ENCODE results near the gene DTX3. TPM values are rescaled to one million over a fixed set of nuclear protein-coding genes. Genes with fewer than 3 reads are reported as not detected.

The DTX3 gene
- total RNA-seq, 1 donor from 2014 or later = 27.3 TPM

GRCh38 chr12:57657744-57658143 is 53.1 kb downstream of the DTX3 start:
- no peak for TF ChIP-seq CTCF (IDR thresholded peaks at IDR 0.05; ENCODE audit: insufficient read depth, low read length, poor library complexity, severe bottlenecking)
- DNase-seq (ENCODE audit: low read depth) = no peak

GRCh38 chr12:57658890-57659289 is 54.3 kb downstream of the DTX3 start:
- H3K4me3 ChIP-seq (ENCODE audit: low read depth, low read length) = no peak overlapping the region
- TF ChIP-seq CTCF (IDR thresholded peaks at IDR 0.05; ENCODE audit: insufficient read depth, low read length, poor library complexity, severe bottlenecking) = no peak
- H3K27me3 ChIP-seq (ENCODE audit: control insufficient read depth, insufficient read depth, low read length) = no peaks in the 10 kb centered on the region
- H3K36me3 ChIP-seq (ENCODE audit: control insufficient read depth, insufficient read depth, low read length) = no peaks in the 10 kb centered on the region
- DNase-seq (ENCODE audit: low read depth) = no peak

More at GRCh38 chr12:57657744-57658143, 53.1 kb downstream of the DTX3 start:
- H3K27me3 ChIP-seq (ENCODE audit: control insufficient read depth, insufficient read depth, low read length) = no peaks in the 10 kb centered on the region
- no peak overlapping the region for H3K4me3 ChIP-seq (ENCODE audit: low read depth, low read length)
- no peaks in the 10 kb centered on the region for H3K36me3 ChIP-seq (ENCODE audit: control insufficient read depth, insufficient read depth, low read length)

Other genes starting within 250 kb of the DTX3 start
- 17.9 and 18.5 TPM in 2 replicates for gene R3HDM2, start 173.8 kb upstream of the DTX3 start, total RNA-seq
- gene INHBC, start 170.0 kb upstream of the DTX3 start, total RNA-seq = not detected in 2 replicates
- gene INHBE, start 149.5 kb upstream of the DTX3 start, total RNA-seq = 4.4 and 8.7 TPM in 2 replicates
- gene GLI1, start 145.0 kb upstream of the DTX3 start, total RNA-seq = 1.6 TPM in 2 replicates
- gene ARHGAP9, start 125.0 kb upstream of the DTX3 start, total RNA-seq = 1.1 and 2.9 TPM in 2 replicates
- gene MARS1, start 116.8 kb upstream of the DTX3 start, total RNA-seq = 260 and 268 TPM in 2 replicates
- 95.7 and 107 TPM in 2 replicates for gene DDIT3, start 84.3 kb upstream of the DTX3 start, total RNA-seq
- 10.0 and 11.6 TPM in 2 replicates for gene MBD6, start 82.0 kb upstream of the DTX3 start, total RNA-seq
- 154 and 191 TPM in 2 replicates for gene DCTN2, start 57.6 kb upstream of the DTX3 start, total RNA-seq
- gene KIF5A, start 54.8 kb upstream of the DTX3 start, total RNA-seq = 1.2 and 1.9 TPM in 2 replicates
- gene PIP4K2C, start 13.6 kb upstream of the DTX3 start, total RNA-seq = 96.0 and 105 TPM in 2 replicates
- 2.3 and 2.4 TPM in 2 replicates for gene ARHGEF25, start 6.6 kb downstream of the DTX3 start, total RNA-seq
- 0.48 and 2.2 TPM in 2 replicates for gene B4GALNT1, start 28.4 kb downstream of the DTX3 start, total RNA-seq
- 268 and 310 TPM in 2 replicates for gene OS9, start 89.3 kb downstream of the DTX3 start, total RNA-seq
- gene AGAP2, start 133.9 kb downstream of the DTX3 start, total RNA-seq = under 0.01 TPM in 1 of 2 replicates, not detected in the other
- gene TSPAN31, start 140.2 kb downstream of the DTX3 start, total RNA-seq = 39.6 and 77.1 TPM in 2 replicates
- gene CDK4, start 147.5 kb downstream of the DTX3 start, total RNA-seq = 257 and 298 TPM in 2 replicates
- gene MARCHF9, start 150.3 kb downstream of the DTX3 start, total RNA-seq = 15.1 and 16.7 TPM in 2 replicates
- 4.3 and 5.2 TPM in 2 replicates for gene CYP27B1, start 162.3 kb downstream of the DTX3 start, total RNA-seq
- gene METTL1, start 167.3 kb downstream of the DTX3 start, total RNA-seq = 20.3 and 22.4 TPM in 2 replicates
- gene EEF1AKMT3, start 167.8 kb downstream of the DTX3 start, total RNA-seq = 7.3 and 11.3 TPM in 2 replicates
- gene TSFM, start 178.0 kb downstream of the DTX3 start, total RNA-seq = 21.5 and 31.5 TPM in 2 replicates
- gene AVIL, start 213.9 kb downstream of the DTX3 start, total RNA-seq = 0.17 and 3.0 TPM in 2 replicates
- gene CTDSP2, start 241.9 kb downstream of the DTX3 start, total RNA-seq = 71.2 and 79.1 TPM in 2 replicates